CD4-positive, CD25-positive, alpha-beta regulatory T cell (primary cell): ENCODE results near the gene PDE4B. TPM values are rescaled to one million over a fixed set of nuclear protein-coding genes. Genes with fewer than 3 reads are reported as not detected.
A peak's percentile ranks its signal among the peaks of the same experiment; 100 is the strongest.
"Not testable (repeated sequence)": the region's sequence is repeated elsewhere in the genome, so short reads cannot be mapped to it uniquely, and the experiment has no call there.

Source experiments
- ATAC-seq, 2 donors: fragments of 150-1000 bp; cut with Tn5 transposase; one replicate each; pipeline ENCODE4 v1.10.0; 2021; ENCODE audit warnings: low read depth in 2 of 2, moderate number of reproducible peaks in 2 of 2, moderate library complexity in 1 of 2
- DNase-seq, 3 donors: peaks; one replicate each; pipeline versions ENCODE4 v3.0.0 to v3.0.0-alpha.2; 2012 to 2022; ENCODE audit warnings: mixed read lengths in 1 of 3
- H3K27ac ChIP-seq: one replicate; pipeline ENCODE4 v1.7.0; 2013; ENCODE audit warnings: mild to moderate bottlenecking, low read length; ENCODE audit not compliant: insufficient read depth, poor library complexity, severe bottlenecking
- H3K27me3 ChIP-seq: one replicate; pipeline ENCODE4 v1.7.0; 2013; ENCODE audit warnings: low read length; ENCODE audit not compliant: control insufficient read depth, insufficient read depth
- H3K36me3 ChIP-seq: one replicate; pipeline ENCODE4 v1.7.0; 2013; ENCODE audit warnings: mild to moderate bottlenecking, low read length, moderate library complexity; ENCODE audit not compliant: control insufficient read depth, insufficient read depth
- H3K4me1 ChIP-seq: 2 replicates; pipeline ENCODE4 v1.7.0; 2013; ENCODE audit warnings: mild to moderate bottlenecking, low read length; ENCODE audit not compliant: insufficient read depth, control insufficient read depth, poor library complexity, severe bottlenecking
- H3K4me3 ChIP-seq: one replicate; pipeline ENCODE4 v1.7.0; 2013; ENCODE audit warnings: low read depth, mild to moderate bottlenecking, low read length, moderate library complexity
- H3K9me3 ChIP-seq, 2 experiments: 1 replicate in 1 of 2; 2 replicates in 1 of 2; pipeline ENCODE4 v1.7.0; 2013; ENCODE audit warnings: low read length in 2 of 2, mild to moderate bottlenecking in 1 of 2, moderate library complexity in 1 of 2; ENCODE audit not compliant: control insufficient read depth in 2 of 2
- H3K27ac Mint-ChIP-seq, 3 donors: one replicate each; pipeline ENCODE4 v1.8.0; 2020 to 2022; ENCODE audit warnings: mild to moderate bottlenecking in 3 of 3, mixed read lengths in 3 of 3, moderate library complexity in 2 of 3
- H3K27me3 Mint-ChIP-seq: one replicate; pipeline ENCODE4 v1.8.0; 2022; ENCODE audit warnings: mild to moderate bottlenecking, mixed read lengths
- H3K36me3 Mint-ChIP-seq: one replicate; pipeline ENCODE4 v1.8.0; 2020; ENCODE audit warnings: mixed read lengths
- H3K4me1 Mint-ChIP-seq, 4 donors: one replicate each; pipeline ENCODE4 v1.8.0; 2020 to 2022; ENCODE audit warnings: mixed read lengths in 4 of 4, mild to moderate bottlenecking in 1 of 4
- H3K4me3 Mint-ChIP-seq, 4 donors: one replicate each; pipeline ENCODE4 v1.8.0; 2020 to 2022; ENCODE audit warnings: mild to moderate bottlenecking in 4 of 4, mixed read lengths in 4 of 4, moderate library complexity in 3 of 4
- H3K9me3 Mint-ChIP-seq, 7 donors: one replicate each; pipeline ENCODE4 v1.8.0; 2020 to 2022; ENCODE audit warnings: mixed read lengths in 7 of 7, mild to moderate bottlenecking in 3 of 7, moderate library complexity in 2 of 7
- polyA plus RNA-seq, 4 donors: library from polyadenylated mRNA; unstranded; fragments of 300-500 nt; fragmentation: Illumina TruSeq; gene quantifications; one replicate each; pipeline ENCODE4 v1.2.3, GENCODE V29; 2021
- total RNA-seq: library from RNA; stranded (reverse); gene quantifications from one replicate; pipeline ENCODE4 v1.2.3, GENCODE V29; 2022

Gene PDE4B
- total and polyA plus RNA-seq, 5 donors from 2014 or later: 63.9 to 200 (median 75.4) TPM

- not testable (repeated sequence) for ATAC-seq, DNase-seq, H3K27ac ChIP-seq, H3K4me3 ChIP-seq, H3K9me3 Mint-ChIP-seq, H3K36me3 ChIP-seq, H3K4me1 Mint-ChIP-seq, H3K36me3 Mint-ChIP-seq, H3K4me3 Mint-ChIP-seq, H3K4me1 ChIP-seq, H3K27me3 ChIP-seq, H3K27ac Mint-ChIP-seq, H3K9me3 ChIP-seq
- peaks cover 28% of the 10 kb centered on the region for H3K27me3 Mint-ChIP-seq
These were observed 274.5 kb downstream of the PDE4B start for GRCh38 chr1:66067219-66067618.

- Mint-ChIP-seq H3K36me3 (no peaks in the 10 kb centered on the region), H3K27ac (no peak overlapping the region), H3K27me3 (peaks cover 34% of the 10 kb centered on the region), H3K9me3 (peaks cover 0 to 1% (median 0%) of the 10 kb centered on the region in 7 donors), H3K4me1 (no peaks in the 10 kb centered on the region), H3K4me3 (no peak overlapping the region)
- no peak for DNase-seq
- H3K36me3 ChIP-seq: no peaks in the 10 kb centered on the region
- H3K27me3 ChIP-seq: peaks cover 2% of the 10 kb centered on the region
- H3K4me3 ChIP-seq: no peak overlapping the region
- H3K27ac ChIP-seq: no peak overlapping the region
- no peaks in the 10 kb centered on the region for H3K4me1 ChIP-seq
- no peaks in the 10 kb centered on the region for H3K9me3 ChIP-seq
- no peak for ATAC-seq
These were observed 277.5 kb downstream of the PDE4B start for GRCh38 chr1:66069976-66070876.

DNA sequence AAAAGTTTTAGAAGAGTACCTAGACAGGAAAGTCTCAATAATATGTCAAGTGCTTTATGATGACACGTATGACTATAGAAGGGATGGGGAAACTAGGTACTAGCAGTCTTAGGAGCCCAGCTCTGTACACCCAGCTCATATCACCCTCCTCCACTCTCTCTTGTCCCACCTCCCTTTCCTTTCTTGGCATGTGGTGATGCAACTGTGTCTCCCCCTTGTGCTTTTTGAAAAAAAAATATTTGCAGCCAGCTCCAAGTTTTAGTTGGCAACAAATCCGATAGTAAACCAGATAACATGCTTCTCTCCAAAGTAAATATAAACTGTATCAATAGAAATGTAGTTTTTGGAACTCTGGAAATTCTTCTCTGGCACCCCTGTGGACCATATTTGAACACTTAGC, 280.7 kb downstream of the PDE4B start:
- Histone ChIP-seq H3K4me3 (no peak overlapping the region), H3K9me3 (no peaks in the 10 kb centered on the region), H3K36me3 (no peaks in the 10 kb centered on the region), H3K27me3 (peaks cover 2% of the 10 kb centered on the region), H3K4me1 (no peaks in the 10 kb centered on the region), H3K27ac (no peak overlapping the region)
- Mint-ChIP-seq H3K27me3 (peaks cover 21% of the 10 kb centered on the region), H3K4me1 (no peaks in the 10 kb centered on the region), H3K27ac (no peak overlapping the region), H3K9me3 (no peaks in the 10 kb centered on the region), H3K36me3 (no peaks in the 10 kb centered on the region), H3K4me3 (no peak overlapping the region)
- DNase-seq: no peak
- ATAC-seq: no peak

GRCh38 chr1:66074147-66074546, 281.5 kb downstream of the PDE4B start:
- Histone ChIP-seq H3K27ac (no peak overlapping the region), H3K4me1 (no peaks in the 10 kb centered on the region), H3K9me3 (no peaks in the 10 kb centered on the region), H3K4me3 (no peak overlapping the region), H3K36me3 (no peaks in the 10 kb centered on the region), H3K27me3 (peaks cover 2% of the 10 kb centered on the region)
- DNase-seq (no peak), ATAC-seq (no peak)
- H3K4me3 Mint-ChIP-seq: no peak overlapping the region
- no peaks in the 10 kb centered on the region for H3K36me3 Mint-ChIP-seq
- H3K27ac Mint-ChIP-seq: no peak overlapping the region
- H3K27me3 Mint-ChIP-seq: peaks cover 28% of the 10 kb centered on the region
- no peaks in the 10 kb centered on the region for H3K4me1 Mint-ChIP-seq
- no peaks in the 10 kb centered on the region for H3K9me3 Mint-ChIP-seq

DNA sequence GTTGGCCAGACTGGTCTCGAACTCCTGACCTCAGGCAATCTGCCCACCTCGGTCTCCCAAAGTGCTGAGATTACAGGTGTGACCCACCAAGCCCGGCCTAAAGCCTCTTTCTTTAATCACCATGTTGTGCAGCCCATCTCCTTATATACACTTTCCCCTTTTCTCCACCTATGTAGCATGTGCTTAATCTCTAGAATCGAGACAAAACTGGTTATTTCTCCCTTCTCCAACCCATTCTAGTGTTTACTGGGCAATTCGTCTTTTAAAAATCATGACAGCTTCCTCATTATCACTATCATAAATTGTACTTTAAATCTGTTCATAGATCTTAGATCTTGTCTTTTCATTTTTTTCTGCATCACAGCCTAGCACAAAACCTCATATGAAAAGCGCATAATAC, 285.7 kb downstream of the PDE4B start:
- H3K9me3 ChIP-seq: no peaks in the 10 kb centered on the region
- no peaks in the 10 kb centered on the region for H3K4me1 ChIP-seq
- ATAC-seq (no peak), DNase-seq (no peak)
- Mint-ChIP-seq H3K36me3 (no peaks in the 10 kb centered on the region), H3K4me3 (no peak overlapping the region), H3K27me3 (peaks cover 19% of the 10 kb centered on the region), H3K9me3 (no peaks in the 10 kb centered on the region), H3K4me1 (no peaks in the 10 kb centered on the region), H3K27ac (no peak overlapping the region)
- no peaks in the 10 kb centered on the region for H3K36me3 ChIP-seq
- H3K27me3 ChIP-seq: no peaks in the 10 kb centered on the region
- no peak overlapping the region for H3K4me3 ChIP-seq
- H3K27ac ChIP-seq: no peak overlapping the region

- no peaks in the 10 kb centered on the region for H3K9me3 ChIP-seq
- DNase-seq (no peak), ATAC-seq (no peak)
- H3K4me1 ChIP-seq: no peaks in the 10 kb centered on the region
- H3K36me3 ChIP-seq: no peaks in the 10 kb centered on the region
- no peak overlapping the region for H3K4me3 Mint-ChIP-seq
- H3K4me1 Mint-ChIP-seq: no peaks in the 10 kb centered on the region
- H3K36me3 Mint-ChIP-seq: no peaks in the 10 kb centered on the region
- H3K27me3 Mint-ChIP-seq: peaks cover 19% of the 10 kb centered on the region
- no peak overlapping the region for H3K27ac Mint-ChIP-seq
- H3K27ac ChIP-seq: no peak overlapping the region
- H3K4me3 ChIP-seq: no peak overlapping the region
- H3K9me3 Mint-ChIP-seq: peaks cover 0 to 2% (median 0%) of the 10 kb centered on the region in 7 donors
- H3K27me3 ChIP-seq: no peaks in the 10 kb centered on the region
These were observed 290.3 kb downstream of the PDE4B start for GRCh38 chr1:66083003-66083402.

DNA sequence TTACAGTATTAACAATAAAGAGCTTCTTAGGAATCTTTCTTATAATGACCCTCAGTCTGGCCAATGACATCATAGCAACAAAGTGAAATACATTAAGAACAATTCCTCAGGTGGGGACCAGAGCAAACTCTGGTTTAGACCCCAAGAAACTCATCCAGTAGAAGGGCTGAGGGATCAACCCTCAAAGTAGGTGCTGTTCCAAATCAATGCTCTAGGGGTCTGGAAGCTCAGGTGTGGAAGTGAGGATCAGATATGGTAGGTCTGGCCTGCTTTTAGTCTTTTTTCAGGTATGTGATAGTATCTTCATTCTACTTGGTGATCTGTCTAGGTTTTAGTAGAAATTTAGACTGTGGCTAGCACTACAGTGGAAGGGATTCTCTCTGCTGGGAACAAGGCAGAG, 291.7 kb downstream of the PDE4B start:
- Mint-ChIP-seq H3K36me3 (no peaks in the 10 kb centered on the region), H3K27me3 (peaks cover 9% of the 10 kb centered on the region), H3K4me3 (no peak overlapping the region), H3K9me3 (peaks cover 0 to 2% (median 0%) of the 10 kb centered on the region in 7 donors), H3K27ac (no peak overlapping the region), H3K4me1 (no peaks in the 10 kb centered on the region)
- Histone ChIP-seq H3K27me3 (no peaks in the 10 kb centered on the region), H3K27ac (no peak overlapping the region), H3K36me3 (no peaks in the 10 kb centered on the region), H3K4me3 (no peak overlapping the region), H3K4me1 (no peaks in the 10 kb centered on the region), H3K9me3 (no peaks in the 10 kb centered on the region)
- peak in 1 of 3 donors; percentile 1 for DNase-seq
- no peak for ATAC-seq

- Mint-ChIP-seq H3K4me1 (peaks cover 0 to 6% (median 0%) of the 10 kb centered on the region in 4 donors), H3K4me3 (no peak overlapping the region), H3K27ac (no peak overlapping the region), H3K36me3 (no peaks in the 10 kb centered on the region), H3K9me3 (peaks cover 0 to 2% (median 0%) of the 10 kb centered on the region in 7 donors), H3K27me3 (peaks cover 6% of the 10 kb centered on the region)
- ATAC-seq: no peak
- Histone ChIP-seq H3K4me3 (no peak overlapping the region), H3K9me3 (no peaks in the 10 kb centered on the region), H3K36me3 (no peaks in the 10 kb centered on the region), H3K27ac (no peak overlapping the region), H3K27me3 (peaks cover 2% of the 10 kb centered on the region), H3K4me1 (peaks cover under 1% of the 10 kb centered on the region)
- DNase-seq: no peak
These were observed 292.9 kb downstream of the PDE4B start for GRCh38 chr1:66085600-66085999.
